HEK293 (cell line): Measurements from ENCODE around the gene P2RX2.

Source experiments
- KLF16 ChIP-seq: fragments of 450-650 bp; formaldehyde crosslinking; IDR thresholded peaks from 2 replicates; pipeline ENCODE4 v1.5.1; 2017; ENCODE audit warnings: missing biosample characterization, missing genetic modification characterization
- KLF9 ChIP-seq: fragments of 450-650 bp; formaldehyde crosslinking; IDR thresholded peaks from 2 replicates; pipeline ENCODE4 v1.5.1; 2016; ENCODE audit warnings: missing biosample characterization, missing genetic modification characterization, low read depth
- REPIN1 ChIP-seq: fragments of 450-650 bp; formaldehyde crosslinking; IDR thresholded peaks from 2 replicates; pipeline ENCODE4 v1.5.1; 2017; ENCODE audit warnings: missing biosample characterization, missing genetic modification characterization, low read depth
- SALL2 ChIP-seq: fragments of 450-650 bp; formaldehyde crosslinking; IDR thresholded peaks from 2 replicates; pipeline ENCODE4 v1.5.0; 2017; ENCODE audit warnings: missing biosample characterization, mild to moderate bottlenecking, missing genetic modification characterization, borderline replicate concordance
- SP2 ChIP-seq: fragments of 450-650 bp; formaldehyde crosslinking; IDR thresholded peaks from 2 replicates; pipeline ENCODE4 v1.5.1; 2016; ENCODE audit warnings: missing biosample characterization, missing genetic modification characterization
- ZBTB1 ChIP-seq: fragments of 450-650 bp; formaldehyde crosslinking; IDR thresholded peaks from 2 replicates; pipeline ENCODE4 v1.5.1; 2016; ENCODE audit warnings: missing biosample characterization, missing genetic modification characterization
- ZFP69B ChIP-seq: fragments of 450-650 bp; formaldehyde crosslinking; IDR thresholded peaks from 2 replicates; pipeline ENCODE4 v1.5.1; 2016; ENCODE audit warnings: missing biosample characterization, missing genetic modification characterization
- ZNF202 ChIP-seq: fragments of 450-650 bp; formaldehyde crosslinking; IDR thresholded peaks from 2 replicates; pipeline ENCODE4 v1.5.1; 2016; ENCODE audit warnings: missing biosample characterization, missing genetic modification characterization, borderline replicate concordance
- ZNF248 ChIP-seq: fragments of 450-650 bp; formaldehyde crosslinking; IDR thresholded peaks from 2 replicates; pipeline ENCODE4 v1.5.1; 2017; ENCODE audit warnings: missing biosample characterization, missing genetic modification characterization
- ZNF623 ChIP-seq: fragments of 450-650 bp; formaldehyde crosslinking; IDR thresholded peaks from 2 replicates; pipeline ENCODE4 v1.5.1; 2016; ENCODE audit warnings: missing biosample characterization, missing genetic modification characterization
- ZNF76 ChIP-seq: fragments of 450-650 bp; formaldehyde crosslinking; IDR thresholded peaks from 2 replicates; pipeline ENCODE4; 2016; ENCODE audit warnings: low read depth, missing biosample characterization, missing genetic modification characterization, borderline replicate concordance
- TF ChIP-seq, protein P1 (sequence below): fragments of 450-650 bp; formaldehyde crosslinking; IDR thresholded peaks from 2 replicates; pipeline ENCODE4 v1.5.1; 2016; ENCODE audit warnings: missing biosample characterization, missing genetic modification characterization, borderline replicate concordance
- TF ChIP-seq, protein P2 (sequence below): fragments of 450-650 bp; formaldehyde crosslinking; IDR thresholded peaks from 2 replicates; pipeline ENCODE4 v1.5.1; 2016; ENCODE audit warnings: missing biosample characterization, missing genetic modification characterization
- TF ChIP-seq, protein P3 (sequence below): fragments of 450-650 bp; formaldehyde crosslinking; IDR thresholded peaks from 2 replicates; pipeline ENCODE4 v1.5.1; 2016; ENCODE audit warnings: missing biosample characterization, missing genetic modification characterization
- TF ChIP-seq, protein P4 (sequence below): fragments of 450-650 bp; formaldehyde crosslinking; conservative IDR thresholded peaks from 2 replicates; pipeline ENCODE4 v1.5.1; 2016; ENCODE audit warnings: low read depth, missing biosample characterization, missing genetic modification characterization
- TF ChIP-seq, protein P5 (sequence below): fragments of 450-650 bp; formaldehyde crosslinking; IDR thresholded peaks from 2 replicates; pipeline ENCODE4 v1.5.1; 2017; ENCODE audit warnings: missing biosample characterization, missing genetic modification characterization
- TF ChIP-seq, protein P6 (sequence below): fragments of 450-650 bp; formaldehyde crosslinking; IDR thresholded peaks from 2 replicates; pipeline ENCODE4 v1.5.1; 2017; ENCODE audit warnings: missing biosample characterization, missing genetic modification characterization

The P2RX2 gene

DNA sequence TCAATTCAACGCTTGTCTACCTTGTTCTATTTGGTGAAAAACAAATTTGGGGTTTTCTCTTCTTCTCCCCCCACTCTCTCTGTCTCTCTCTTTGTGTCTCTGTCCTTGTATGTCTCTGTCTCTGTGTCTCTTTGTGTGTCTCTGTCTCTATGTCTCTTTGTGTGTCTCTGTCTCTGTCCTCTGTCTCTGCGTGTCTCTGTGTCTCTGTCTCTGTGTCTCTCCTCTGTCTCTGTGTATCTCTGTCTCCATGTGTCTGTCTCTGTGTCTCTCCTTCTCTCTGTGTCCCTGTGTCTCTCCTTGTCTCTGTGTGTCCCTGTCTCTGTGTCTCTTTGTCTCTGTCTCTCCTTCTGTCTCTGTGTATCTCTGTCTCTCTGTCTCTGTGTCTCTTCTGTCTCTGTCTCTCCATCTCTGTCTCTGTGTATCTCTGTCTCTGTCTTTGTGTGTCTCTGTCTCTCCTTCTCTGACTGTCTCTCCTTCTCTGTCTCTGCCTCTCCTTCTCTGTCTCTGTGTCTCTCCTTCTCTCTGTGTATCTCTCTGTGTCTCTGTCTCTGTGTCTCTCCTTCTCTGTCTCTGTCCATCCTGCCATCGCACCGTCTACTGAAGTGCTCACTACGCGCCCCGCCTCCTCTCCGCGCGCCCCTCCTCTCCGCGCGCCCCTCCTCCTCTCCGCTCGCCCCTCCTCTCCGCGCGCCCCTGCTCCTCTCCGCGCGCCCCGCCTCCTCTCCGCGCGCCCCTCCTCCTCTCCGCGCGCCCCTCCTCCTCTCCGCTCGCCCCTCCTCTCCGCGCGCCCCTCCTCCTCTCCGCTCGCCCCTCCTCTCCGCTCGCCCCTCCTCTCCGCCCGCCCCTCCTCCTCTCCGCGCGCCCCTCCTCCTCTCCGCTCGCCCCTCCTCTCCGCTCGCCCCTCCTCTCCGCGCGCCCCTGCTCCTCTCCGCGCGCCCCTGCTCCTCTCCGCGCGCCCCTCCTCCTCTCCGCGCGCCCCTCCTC, 21.0 kb upstream of the P2RX2 start (continued):
- peak; percentile 52; the same call in 1 of the 2 replicates for TF ChIP-seq ZNF76 (tag by site-specific recombination)
- 0 out of 2 replicates have a peak, but pooled peaks have one; percentile 38 for TF ChIP-seq KLF16 (tag by site-specific recombination)
- peak; percentile 50 for TF ChIP-seq SP2 (tag by site-specific recombination)
- TF ChIP-seq ZNF202 (tag by site-specific recombination), result no peak
- 0 out of 2 replicates have a peak, but pooled peaks have one; percentile 37 for TF ChIP-seq REPIN1 (tag by site-specific recombination)
- TF ChIP-seq ZBTB1, result no peak
- peak; percentile 75; the same call in 1 of the 2 replicates for TF ChIP-seq ZNF248 (tag by site-specific recombination)
- peak; percentile 58; the same call in 1 of the 2 replicates for TF ChIP-seq ZFP69B (tag by site-specific recombination)
- TF ChIP-seq, protein P1, sequence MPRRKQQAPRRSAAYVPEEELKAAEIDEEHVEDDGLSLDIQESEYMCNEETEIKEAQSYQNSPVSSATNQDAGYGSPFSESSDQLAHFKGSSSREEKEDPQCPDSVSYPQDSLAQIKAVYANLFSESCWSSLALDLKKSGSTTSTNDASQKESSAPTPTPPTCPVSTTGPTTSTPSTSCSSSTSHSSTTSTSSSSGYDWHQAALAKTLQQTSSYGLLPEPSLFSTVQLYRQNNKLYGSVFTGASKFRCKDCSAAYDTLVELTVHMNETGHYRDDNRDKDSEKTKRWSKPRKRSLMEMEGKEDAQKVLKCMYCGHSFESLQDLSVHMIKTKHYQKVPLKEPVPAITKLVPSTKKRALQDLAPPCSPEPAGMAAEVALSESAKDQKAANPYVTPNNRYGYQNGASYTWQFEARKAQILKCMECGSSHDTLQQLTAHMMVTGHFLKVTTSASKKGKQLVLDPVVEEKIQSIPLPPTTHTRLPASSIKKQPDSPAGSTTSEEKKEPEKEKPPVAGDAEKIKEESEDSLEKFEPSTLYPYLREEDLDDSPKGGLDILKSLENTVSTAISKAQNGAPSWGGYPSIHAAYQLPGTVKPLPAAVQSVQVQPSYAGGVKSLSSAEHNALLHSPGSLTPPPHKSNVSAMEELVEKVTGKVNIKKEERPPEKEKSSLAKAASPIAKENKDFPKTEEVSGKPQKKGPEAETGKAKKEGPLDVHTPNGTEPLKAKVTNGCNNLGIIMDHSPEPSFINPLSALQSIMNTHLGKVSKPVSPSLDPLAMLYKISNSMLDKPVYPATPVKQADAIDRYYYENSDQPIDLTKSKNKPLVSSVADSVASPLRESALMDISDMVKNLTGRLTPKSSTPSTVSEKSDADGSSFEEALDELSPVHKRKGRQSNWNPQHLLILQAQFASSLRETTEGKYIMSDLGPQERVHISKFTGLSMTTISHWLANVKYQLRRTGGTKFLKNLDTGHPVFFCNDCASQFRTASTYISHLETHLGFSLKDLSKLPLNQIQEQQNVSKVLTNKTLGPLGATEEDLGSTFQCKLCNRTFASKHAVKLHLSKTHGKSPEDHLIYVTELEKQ (tag by site-specific recombination), result no peak; the same call in none of the 2 replicates
- TF ChIP-seq, protein P2, sequence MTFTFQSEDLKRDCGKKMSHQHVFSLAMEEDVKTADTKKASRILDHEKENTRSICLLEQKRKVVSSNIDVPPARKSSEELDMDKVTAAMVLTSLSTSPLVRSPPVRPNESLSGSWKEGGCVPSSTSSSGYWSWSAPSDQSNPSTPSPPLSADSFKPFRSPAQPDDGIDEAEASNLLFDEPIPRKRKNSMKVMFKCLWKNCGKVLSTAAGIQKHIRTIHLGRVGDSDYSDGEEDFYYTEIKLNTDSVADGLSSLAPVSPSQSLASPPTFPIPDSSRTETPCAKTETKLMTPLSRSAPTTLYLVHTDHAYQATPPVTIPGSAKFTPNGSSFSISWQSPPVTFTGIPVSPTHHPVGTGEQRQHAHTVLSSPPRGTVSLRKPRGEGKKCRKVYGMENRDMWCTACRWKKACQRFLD (tag by site-specific recombination), result no peak
- TF ChIP-seq, protein P3, sequence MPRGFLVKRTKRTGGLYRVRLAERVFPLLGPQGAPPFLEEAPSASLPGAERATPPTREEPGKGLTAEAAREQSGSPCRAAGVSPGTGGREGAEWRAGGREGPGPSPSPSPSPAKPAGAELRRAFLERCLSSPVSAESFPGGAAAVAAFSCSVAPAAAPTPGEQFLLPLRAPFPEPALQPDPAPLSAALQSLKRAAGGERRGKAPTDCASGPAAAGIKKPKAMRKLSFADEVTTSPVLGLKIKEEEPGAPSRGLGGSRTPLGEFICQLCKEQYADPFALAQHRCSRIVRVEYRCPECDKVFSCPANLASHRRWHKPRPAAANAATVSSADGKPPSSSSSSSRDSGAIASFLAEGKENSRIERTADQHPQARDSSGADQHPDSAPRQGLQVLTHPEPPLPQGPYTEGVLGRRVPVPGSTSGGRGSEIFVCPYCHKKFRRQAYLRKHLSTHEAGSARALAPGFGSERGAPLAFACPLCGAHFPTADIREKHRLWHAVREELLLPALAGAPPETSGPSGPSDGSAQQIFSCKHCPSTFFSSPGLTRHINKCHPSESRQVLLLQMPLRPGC, result peak; percentile 45; the same call in 1 of the 2 replicates
- TF ChIP-seq, protein P4, sequence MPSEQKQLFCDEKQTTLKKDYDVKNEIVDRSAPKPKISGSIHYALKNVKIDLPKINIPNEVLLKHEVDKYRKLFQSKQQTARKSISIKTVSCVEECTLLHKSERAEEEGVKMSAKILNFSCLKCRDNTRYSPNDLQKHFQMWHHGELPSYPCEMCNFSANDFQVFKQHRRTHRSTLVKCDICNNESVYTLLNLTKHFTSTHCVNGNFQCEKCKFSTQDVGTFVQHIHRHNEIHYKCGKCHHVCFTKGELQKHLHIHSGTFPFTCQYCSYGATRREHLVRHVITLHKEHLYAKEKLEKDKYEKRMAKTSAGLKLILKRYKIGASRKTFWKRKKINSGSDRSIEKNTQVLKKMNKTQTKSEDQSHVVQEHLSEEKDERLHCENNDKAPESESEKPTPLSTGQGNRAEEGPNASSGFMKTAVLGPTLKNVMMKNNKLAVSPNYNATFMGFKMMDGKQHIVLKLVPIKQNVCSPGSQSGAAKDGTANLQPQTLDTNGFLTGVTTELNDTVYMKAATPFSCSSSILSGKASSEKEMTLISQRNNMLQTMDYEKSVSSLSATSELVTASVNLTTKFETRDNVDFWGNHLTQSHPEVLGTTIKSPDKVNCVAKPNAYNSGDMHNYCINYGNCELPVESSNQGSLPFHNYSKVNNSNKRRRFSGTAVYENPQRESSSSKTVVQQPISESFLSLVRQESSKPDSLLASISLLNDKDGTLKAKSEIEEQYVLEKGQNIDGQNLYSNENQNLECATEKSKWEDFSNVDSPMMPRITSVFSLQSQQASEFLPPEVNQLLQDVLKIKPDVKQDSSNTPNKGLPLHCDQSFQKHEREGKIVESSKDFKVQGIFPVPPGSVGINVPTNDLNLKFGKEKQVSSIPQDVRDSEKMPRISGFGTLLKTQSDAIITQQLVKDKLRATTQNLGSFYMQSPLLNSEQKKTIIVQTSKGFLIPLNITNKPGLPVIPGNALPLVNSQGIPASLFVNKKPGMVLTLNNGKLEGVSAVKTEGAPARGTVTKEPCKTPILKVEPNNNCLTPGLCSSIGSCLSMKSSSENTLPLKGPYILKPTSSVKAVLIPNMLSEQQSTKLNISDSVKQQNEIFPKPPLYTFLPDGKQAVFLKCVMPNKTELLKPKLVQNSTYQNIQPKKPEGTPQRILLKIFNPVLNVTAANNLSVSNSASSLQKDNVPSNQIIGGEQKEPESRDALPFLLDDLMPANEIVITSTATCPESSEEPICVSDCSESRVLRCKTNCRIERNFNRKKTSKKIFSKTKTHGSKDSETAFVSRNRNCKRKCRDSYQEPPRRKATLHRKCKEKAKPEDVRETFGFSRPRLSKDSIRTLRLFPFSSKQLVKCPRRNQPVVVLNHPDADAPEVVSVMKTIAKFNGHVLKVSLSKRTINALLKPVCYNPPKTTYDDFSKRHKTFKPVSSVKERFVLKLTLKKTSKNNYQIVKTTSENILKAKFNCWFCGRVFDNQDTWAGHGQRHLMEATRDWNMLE (tag by site-specific recombination), result no peak
- peak; percentile 96 for TF ChIP-seq SALL2
- peak; percentile 45 for TF ChIP-seq KLF9 (tag by site-specific recombination)
- TF ChIP-seq, protein P5, sequence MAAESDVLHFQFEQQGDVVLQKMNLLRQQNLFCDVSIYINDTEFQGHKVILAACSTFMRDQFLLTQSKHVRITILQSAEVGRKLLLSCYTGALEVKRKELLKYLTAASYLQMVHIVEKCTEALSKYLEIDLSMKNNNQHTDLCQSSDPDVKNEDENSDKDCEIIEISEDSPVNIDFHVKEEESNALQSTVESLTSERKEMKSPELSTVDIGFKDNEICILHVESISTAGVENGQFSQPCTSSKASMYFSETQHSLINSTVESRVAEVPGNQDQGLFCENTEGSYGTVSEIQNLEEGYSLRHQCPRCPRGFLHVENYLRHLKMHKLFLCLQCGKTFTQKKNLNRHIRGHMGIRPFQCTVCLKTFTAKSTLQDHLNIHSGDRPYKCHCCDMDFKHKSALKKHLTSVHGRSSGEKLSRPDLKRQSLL (tag by site-specific recombination), result no peak
- TF ChIP-seq, protein P6, sequence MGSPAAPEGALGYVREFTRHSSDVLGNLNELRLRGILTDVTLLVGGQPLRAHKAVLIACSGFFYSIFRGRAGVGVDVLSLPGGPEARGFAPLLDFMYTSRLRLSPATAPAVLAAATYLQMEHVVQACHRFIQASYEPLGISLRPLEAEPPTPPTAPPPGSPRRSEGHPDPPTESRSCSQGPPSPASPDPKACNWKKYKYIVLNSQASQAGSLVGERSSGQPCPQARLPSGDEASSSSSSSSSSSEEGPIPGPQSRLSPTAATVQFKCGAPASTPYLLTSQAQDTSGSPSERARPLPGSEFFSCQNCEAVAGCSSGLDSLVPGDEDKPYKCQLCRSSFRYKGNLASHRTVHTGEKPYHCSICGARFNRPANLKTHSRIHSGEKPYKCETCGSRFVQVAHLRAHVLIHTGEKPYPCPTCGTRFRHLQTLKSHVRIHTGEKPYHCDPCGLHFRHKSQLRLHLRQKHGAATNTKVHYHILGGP, result peak; percentile 5; the same call in 1 of the 2 replicates
- TF ChIP-seq ZNF623 (tag by site-specific recombination), result no peak
- TF ChIP-seq, all 188 proteins: peak for 57
